Measurements from ENCODE around the gene UMODL1.

- TF ChIP-seq CTCF (IDR thresholded peaks at IDR 0.05; ENCODE audit: poor library complexity) = no peak
- TF ChIP-seq EZH2 (IDR thresholded peaks at IDR 0.05; ENCODE audit: borderline replicate concordance) = no peak
- TF ChIP-seq EZH2phosphoT487 (IDR thresholded peaks at IDR 0.05; ENCODE audit: low read depth, severe bottlenecking, unreplicated experiment) = no peak
Observed at GRCh38 chr21:42174173-42174572, 103.1 kb downstream of the UMODL1 start.
